Measurements from ENCODE around the gene PLBD2.

PLBD2 gene

DNA sequence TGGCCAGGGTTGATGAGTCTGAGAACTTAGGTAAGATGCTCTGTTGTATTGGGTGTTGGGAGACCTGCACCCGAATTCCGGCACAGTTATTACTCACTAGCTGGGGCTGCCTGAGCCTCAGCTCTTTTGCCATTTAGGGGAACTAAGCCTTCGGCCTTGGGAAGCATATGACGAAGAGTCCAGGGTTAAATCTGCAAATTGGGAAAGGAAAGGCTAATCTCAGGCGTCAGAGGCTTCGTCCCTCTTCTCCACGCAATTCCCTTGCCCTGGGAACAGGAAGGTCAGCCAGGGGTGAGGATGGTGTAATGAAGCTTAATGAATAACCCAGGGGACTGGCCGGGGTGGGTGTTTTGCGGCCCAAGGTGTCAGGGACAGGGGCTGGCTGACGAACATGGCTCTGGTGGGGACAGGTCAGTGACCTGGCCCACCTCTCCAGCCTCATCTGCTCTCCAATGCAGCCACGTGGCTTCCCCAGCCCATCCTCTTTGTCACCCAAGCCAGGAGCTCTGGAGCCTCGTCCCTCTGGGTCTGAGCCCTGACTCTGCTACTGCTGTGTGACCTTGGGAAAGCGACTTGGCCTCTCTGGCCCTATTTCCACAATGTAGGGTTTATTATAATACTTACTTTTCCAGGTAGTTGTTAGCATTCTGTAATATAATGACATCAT is 60.0 kb downstream of the PLBD2 start:
- Mint-ChIP-seq H3K27ac (peak overlapping the region; percentile 16), H3K36me3 (ENCODE audit: low read depth) (no peaks in the 10 kb centered on the region)

DNA sequence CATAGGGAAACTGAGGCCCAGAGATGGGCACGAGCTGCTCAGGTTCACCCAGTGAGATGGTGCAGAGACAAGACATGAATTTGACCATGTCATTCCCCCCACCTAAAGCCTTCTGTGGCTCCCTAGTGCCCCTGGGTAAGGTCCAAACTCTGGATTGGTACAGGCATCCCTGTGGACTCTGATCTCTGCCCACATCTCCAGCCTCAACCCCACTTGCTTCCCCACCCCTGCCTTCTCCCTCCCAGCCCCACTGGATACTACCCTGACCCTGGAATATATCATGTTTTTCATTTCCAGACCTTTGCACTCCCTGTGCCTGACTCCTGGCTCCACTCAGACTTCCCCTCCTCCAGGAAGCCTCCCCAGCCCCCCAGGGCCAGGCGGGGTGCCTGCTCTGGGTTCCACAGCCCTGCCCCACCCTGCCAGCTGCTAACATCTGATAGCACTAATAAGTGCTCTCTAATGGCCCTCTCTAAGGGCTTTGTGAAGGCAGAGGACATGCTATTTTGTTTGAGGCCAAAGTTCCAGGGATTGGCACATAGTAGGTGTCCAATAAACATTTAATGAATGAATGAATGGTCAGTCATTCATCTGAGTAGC is 62.7 kb downstream of the PLBD2 start:
- H3K27me3 Mint-ChIP-seq (ENCODE audit: low read depth, poor library complexity), result peaks cover 16% of the 10 kb centered on the region
- no peak overlapping the region for H3K27ac Mint-ChIP-seq
- H3K36me3 Mint-ChIP-seq (ENCODE audit: low read depth), result no peaks in the 10 kb centered on the region
- DNase-seq, result no peak
- H3K4me3 Mint-ChIP-seq, result no peak overlapping the region
- no peaks in the 10 kb centered on the region for H3K9me3 Mint-ChIP-seq
- peaks cover 33% of the 10 kb centered on the region for H3K4me1 Mint-ChIP-seq
- TF ChIP-seq, protein P1, sequence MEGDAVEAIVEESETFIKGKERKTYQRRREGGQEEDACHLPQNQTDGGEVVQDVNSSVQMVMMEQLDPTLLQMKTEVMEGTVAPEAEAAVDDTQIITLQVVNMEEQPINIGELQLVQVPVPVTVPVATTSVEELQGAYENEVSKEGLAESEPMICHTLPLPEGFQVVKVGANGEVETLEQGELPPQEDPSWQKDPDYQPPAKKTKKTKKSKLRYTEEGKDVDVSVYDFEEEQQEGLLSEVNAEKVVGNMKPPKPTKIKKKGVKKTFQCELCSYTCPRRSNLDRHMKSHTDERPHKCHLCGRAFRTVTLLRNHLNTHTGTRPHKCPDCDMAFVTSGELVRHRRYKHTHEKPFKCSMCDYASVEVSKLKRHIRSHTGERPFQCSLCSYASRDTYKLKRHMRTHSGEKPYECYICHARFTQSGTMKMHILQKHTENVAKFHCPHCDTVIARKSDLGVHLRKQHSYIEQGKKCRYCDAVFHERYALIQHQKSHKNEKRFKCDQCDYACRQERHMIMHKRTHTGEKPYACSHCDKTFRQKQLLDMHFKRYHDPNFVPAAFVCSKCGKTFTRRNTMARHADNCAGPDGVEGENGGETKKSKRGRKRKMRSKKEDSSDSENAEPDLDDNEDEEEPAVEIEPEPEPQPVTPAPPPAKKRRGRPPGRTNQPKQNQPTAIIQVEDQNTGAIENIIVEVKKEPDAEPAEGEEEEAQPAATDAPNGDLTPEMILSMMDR (IDR thresholded peaks at IDR 0.05), result no peak

More for the DNA sequence above, 60.0 kb downstream of the PLBD2 start:
- H3K27me3 Mint-ChIP-seq (ENCODE audit: low read depth, poor library complexity), result peaks cover 4% of the 10 kb centered on the region
- no peak overlapping the region for H3K4me3 Mint-ChIP-seq
- H3K9me3 Mint-ChIP-seq, result no peaks in the 10 kb centered on the region
- no peak for DNase-seq
- H3K4me1 Mint-ChIP-seq, result peaks cover 40% of the 10 kb centered on the region
- TF ChIP-seq, protein P1 (IDR thresholded peaks at IDR 0.05), result no peak

DNA sequence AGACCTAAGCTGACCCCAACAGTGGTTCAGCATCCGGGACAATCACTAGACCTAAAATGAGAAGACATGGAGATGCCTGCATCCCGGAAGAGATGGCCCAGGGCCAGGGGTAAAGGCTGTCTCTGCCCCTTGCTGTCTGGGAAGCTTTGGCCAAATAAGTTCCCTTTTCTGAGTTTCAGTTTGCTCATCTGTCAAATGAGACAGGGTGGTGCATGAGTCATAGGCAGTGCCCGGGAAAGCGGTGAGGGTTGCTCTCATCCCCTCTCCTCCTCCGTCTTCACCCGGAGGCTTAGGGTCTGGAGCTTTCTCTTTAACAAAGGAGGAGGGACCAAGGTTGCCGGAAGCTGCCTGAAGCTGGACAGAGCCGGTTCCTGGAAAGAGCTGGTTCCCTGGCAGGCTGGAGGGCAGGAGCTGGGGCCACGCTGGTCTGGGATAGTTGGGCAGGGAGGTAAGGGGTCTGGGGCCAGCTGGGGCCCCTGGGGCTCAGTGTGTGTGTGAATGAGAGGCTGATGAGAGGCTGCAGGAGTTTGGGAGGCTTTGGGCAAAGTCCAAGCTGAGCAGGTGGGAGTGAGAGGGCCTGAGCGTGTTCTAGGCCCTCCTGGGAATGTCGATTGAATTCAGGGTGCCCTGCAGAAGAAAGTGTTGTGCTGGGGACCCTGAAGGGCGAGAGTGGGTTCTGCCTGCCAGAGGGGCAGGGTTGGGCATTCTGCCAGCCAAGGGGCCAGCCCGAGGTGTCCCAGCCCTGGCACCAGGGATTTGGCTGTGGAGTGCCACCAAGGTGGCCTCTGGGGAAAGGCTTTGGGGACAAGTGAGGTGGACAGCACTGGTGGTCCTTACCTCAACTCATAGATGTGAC is 63.9 kb downstream of the PLBD2 start, which contains the start of gene SDSL:
Gene SDSL, plus strand, starts transcription at position 351 of the 856 bp plus-strand sequence. CDS start 5,603 bp downstream, outside the sequence.
- TF ChIP-seq, protein P1 (IDR thresholded peaks at IDR 0.05), result no peak
- Mint-ChIP-seq H3K36me3 (ENCODE audit: low read depth) (no peaks in the 10 kb centered on the region), H3K27ac (peak within 1 kb of the TSS; percentile 99), H3K4me3 (peak within 1 kb of the TSS; percentile 93), H3K9me3 (no peaks in the 10 kb centered on the region), H3K27me3 (ENCODE audit: low read depth, poor library complexity) (peaks cover 24% of the 10 kb centered on the region), H3K4me1 (peaks cover 28% of the 10 kb centered on the region)
- DNase-seq, result peak; percentile 37

DNA sequence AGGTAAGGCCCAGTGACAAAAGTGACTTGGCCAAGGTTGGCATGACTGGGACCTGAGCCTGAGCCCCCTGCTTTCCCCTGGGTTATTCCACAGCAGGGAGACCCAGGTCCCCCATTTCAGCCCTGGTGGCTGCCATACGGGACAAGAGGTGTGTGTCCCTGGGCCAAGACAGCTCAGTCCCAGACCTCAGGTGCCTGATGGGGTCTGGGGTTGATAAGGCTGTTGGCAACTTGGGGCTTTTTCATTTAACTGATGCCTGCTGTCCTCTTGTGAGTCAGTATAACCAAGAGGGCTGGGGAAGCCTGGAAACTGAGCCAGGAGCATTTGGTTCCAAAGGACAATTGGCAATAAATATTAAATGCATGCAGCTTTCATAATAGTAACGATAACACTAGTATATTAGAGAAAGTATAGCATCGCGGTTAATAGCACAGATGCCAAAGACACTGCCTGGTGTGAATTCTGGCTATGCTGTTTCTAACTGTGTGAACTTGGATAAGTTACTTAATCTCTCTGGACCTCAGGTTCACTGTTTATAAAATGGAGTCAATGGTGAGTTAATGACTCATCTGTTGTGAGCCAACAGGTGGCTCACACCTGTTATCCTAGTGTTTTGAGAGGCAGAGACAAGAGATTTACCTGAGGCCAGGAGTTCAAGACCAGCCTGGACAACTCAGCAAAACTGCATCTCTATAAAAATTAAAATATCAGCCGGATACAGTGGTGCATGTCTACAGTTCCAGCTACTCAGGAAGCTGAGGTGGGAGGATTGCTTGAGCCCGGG is 64.7 kb downstream of the PLBD2 start:
- Mint-ChIP-seq H3K9me3 (no peaks in the 10 kb centered on the region), H3K36me3 (ENCODE audit: low read depth) (no peaks in the 10 kb centered on the region), H3K4me3 (peak overlapping the region; percentile 93), H3K4me1 (peaks cover 23% of the 10 kb centered on the region), H3K27ac (no peak overlapping the region), H3K27me3 (ENCODE audit: low read depth, poor library complexity) (peaks cover 31% of the 10 kb centered on the region)
- TF ChIP-seq, protein P1 (IDR thresholded peaks at IDR 0.05), result no peak
- DNase-seq, result no peak

DNA sequence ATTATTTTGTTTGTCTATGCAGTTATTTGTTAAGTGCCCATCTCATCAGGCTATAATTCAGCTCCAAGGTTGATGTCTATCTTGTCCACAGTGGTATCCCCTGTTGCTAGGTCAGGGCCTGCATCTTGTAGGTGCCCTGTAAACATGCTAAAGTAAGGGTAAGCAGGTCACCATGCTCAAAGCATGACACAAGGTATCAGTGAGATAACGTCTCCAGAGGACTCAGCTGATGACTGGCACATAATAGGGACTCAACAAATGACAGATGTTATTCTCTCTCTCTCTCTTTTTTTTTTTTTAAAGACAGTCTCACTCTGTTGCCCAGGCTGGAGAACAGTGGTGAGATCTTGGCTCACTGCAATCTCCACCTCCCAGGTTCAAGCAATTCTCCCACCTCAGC is 66.1 kb downstream of the PLBD2 start:
- Mint-ChIP-seq H3K9me3 (no peaks in the 10 kb centered on the region), H3K4me1 (peaks cover 11% of the 10 kb centered on the region), H3K4me3 (no peak overlapping the region), H3K27ac (no peak overlapping the region), H3K27me3 (ENCODE audit: low read depth, poor library complexity) (peaks cover 39% of the 10 kb centered on the region), H3K36me3 (ENCODE audit: low read depth) (no peaks in the 10 kb centered on the region)
- TF ChIP-seq, protein P1 (IDR thresholded peaks at IDR 0.05), result no peak
- no peak for DNase-seq

All from nephron progenitor cell (in vitro differentiated cells).